ENCODE results near the gene UNKL. TPM values are rescaled to one million over a fixed set of nuclear protein-coding genes. Genes with fewer than 3 reads are reported as not detected.

UNKL gene
- total RNA-seq, 1 donor from 2014 or later = 19.9 TPM

DNA sequence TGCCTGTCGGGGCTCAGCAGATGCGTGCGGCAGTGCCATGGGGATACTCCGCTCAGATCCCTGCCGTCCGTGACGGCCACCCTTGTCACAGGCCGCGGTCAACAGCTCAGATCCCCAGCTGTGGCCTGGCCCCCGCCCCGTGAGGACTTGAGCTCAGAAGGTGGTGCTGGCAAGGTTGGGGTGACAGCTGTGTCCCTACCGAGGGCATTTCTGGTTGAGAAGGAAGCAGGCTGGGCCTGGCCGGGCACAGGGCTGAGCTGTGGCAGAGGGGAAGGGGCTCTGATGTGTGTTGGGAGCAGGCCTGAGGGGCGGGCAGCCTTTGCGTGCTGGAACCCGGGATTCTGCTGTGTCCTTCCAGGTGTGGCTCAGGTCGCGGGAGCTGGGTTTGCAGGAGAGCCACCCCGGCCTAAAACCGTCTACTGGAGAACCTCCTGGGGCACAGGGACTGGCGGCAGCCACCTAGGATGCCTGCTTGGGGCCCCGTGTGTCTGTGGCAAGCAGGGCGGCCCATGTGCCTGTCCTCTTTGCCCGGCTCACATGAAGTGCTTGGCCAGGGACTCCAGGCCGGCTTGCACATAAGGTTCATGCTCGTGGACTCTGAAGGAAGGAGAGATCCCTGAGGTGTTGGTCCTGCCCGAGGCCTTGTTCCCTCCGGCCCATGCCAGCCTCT is 100.0 kb downstream of the UNKL start:
- H3K4me1 ChIP-seq = peaks cover 27% of the 10 kb centered on the region
- no peak overlapping the region for H3K27ac ChIP-seq
- intact Hi-C loops (cut with DNase I) = no loop called here
- TF ChIP-seq CTCF (IDR thresholded peaks at IDR 0.05) = no peak
- no peak overlapping the region for H3K4me3 ChIP-seq
- H3K9me3 ChIP-seq = no peaks in the 10 kb centered on the region
- ATAC-seq = no peak
- no peaks in the 10 kb centered on the region for H3K27me3 ChIP-seq
- peak; percentile 61 for DNase-seq
- peaks cover 66% of the 10 kb centered on the region for H3K36me3 ChIP-seq

GRCh38 chr16:1313721-1314369 is 100.7 kb downstream of the UNKL start:
- Histone ChIP-seq H3K4me1 (peaks cover 27% of the 10 kb centered on the region), H3K27me3 (no peaks in the 10 kb centered on the region), H3K4me3 (no peak overlapping the region), H3K36me3 (peaks cover 59% of the 10 kb centered on the region), H3K9me3 (no peaks in the 10 kb centered on the region), H3K27ac (no peak overlapping the region)
- ATAC-seq (no peak), DNase-seq (no peak)
- intact Hi-C loops (cut with DNase I) = no loop called here
- TF ChIP-seq CTCF (IDR thresholded peaks at IDR 0.05) = no peak

Other genes starting within 250 kb of the UNKL start
- gene TPSG1, start 189.4 kb downstream of the UNKL start, total RNA-seq = 2.3 TPM
- 181 TPM for gene TPSB2, start 184.5 kb downstream of the UNKL start, total RNA-seq
- gene TPSAB1, start 174.0 kb downstream of the UNKL start, total RNA-seq = 122 TPM
- 9.4 TPM for gene TPSD1, start 158.6 kb downstream of the UNKL start, total RNA-seq
- gene UBE2I, start 105.1 kb downstream of the UNKL start, total RNA-seq = 95.6 TPM
- gene BAIAP3, start 81.1 kb downstream of the UNKL start, total RNA-seq = 3.0 TPM
- gene TSR3, start 62.8 kb downstream of the UNKL start, total RNA-seq = 43.8 TPM
- gene GNPTG, start 62.8 kb downstream of the UNKL start, total RNA-seq = 82.9 TPM
- 9.1 TPM for gene UQCC4, start 6.0 kb upstream of the UNKL start, total RNA-seq
- not detected for gene PERCC1, start 16.4 kb upstream of the UNKL start, total RNA-seq
- 4.1 TPM for gene CCDC154, start 29.9 kb upstream of the UNKL start, total RNA-seq
- 138 TPM for gene CLCN7, start 60.3 kb upstream of the UNKL start, total RNA-seq
- not detected for gene PTX4, start 74.2 kb upstream of the UNKL start, total RNA-seq
- gene TELO2, start 78.7 kb upstream of the UNKL start, total RNA-seq = 26.0 TPM
- 69.2 TPM for gene TMEM204, start 119.0 kb upstream of the UNKL start, total RNA-seq
- 38.4 TPM for gene IFT140, start 197.4 kb upstream of the UNKL start, total RNA-seq
- 21.4 TPM for gene CRAMP1, start 197.7 kb upstream of the UNKL start, total RNA-seq